ENCODE results near the gene WLS. TPM values are rescaled to one million over a fixed set of nuclear protein-coding genes. Genes with fewer than 3 reads are reported as not detected.

The WLS gene
- total RNA-seq, 2 donors from 2014 or later = not detected

DNA sequence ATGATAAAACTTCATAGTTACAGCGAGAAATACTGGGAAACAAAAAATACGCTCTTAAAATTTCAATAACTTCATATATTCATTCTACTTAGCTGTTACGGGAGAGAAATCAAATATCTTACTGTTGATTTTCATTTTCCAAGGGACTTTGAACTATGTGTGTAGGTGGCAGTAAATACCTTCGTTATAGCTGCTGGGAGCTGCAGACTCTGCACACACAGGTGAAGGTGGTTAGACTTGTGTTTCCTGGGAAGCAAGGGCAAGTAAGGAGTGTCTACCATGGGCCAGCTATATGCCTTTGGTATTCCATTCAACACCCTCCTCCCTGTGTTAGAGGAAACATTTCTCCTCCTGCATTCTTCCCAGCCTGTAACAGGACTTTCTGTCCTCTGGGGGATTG is 130.5 kb downstream of the WLS start:
- Mint-ChIP-seq H3K4me3 (no peak overlapping the region), H3K27ac (no peak overlapping the region), H3K27me3 (ENCODE audit: low read depth) (peaks cover 9% of the 10 kb centered on the region), H3K36me3 (ENCODE audit: insufficient read depth in 2 of 2) (no peaks in the 10 kb centered on the region), H3K4me1 (ENCODE audit: low read depth) (no peaks in the 10 kb centered on the region), H3K9me3 (no peaks in the 10 kb centered on the region)
- DNase-seq = no peak
- ATAC-seq (replicated peaks in 1 of 2) = no peak

DNA sequence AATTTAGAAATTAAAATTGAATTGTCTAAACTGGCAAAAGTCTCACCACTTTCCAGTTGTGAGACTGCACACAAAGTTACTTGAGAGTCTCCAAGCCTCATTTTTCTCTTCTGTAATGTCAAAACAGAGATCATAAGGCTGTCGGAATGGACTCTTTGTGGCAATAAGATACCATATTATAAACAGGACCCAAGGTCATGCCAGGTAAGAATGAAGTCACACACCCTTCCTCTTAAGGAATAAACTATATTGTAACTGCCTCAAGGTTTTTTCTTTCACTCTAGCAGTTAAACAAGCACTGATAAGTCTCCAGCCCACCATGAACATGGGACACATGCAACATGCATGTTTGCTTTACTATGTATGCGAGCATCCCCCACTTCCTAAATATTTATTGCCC is 131.8 kb downstream of the WLS start:
- Mint-ChIP-seq H3K9me3 (no peaks in the 10 kb centered on the region), H3K27ac (no peak overlapping the region), H3K36me3 (ENCODE audit: insufficient read depth in 2 of 2) (no peaks in the 10 kb centered on the region), H3K27me3 (ENCODE audit: low read depth) (peaks cover under 1% of the 10 kb centered on the region), H3K4me1 (ENCODE audit: low read depth) (no peaks in the 10 kb centered on the region), H3K4me3 (no peak overlapping the region)
- no peak for ATAC-seq (replicated peaks in 1 of 2)
- DNase-seq = no peak

GRCh38 chr1:68093737-68094136 is 138.6 kb downstream of the WLS start:
- H3K9me3 Mint-ChIP-seq = peaks cover 0 to 2% of the 10 kb centered on the region in 2 donors
- no peak overlapping the region for H3K4me3 Mint-ChIP-seq
- no peaks in the 10 kb centered on the region for H3K36me3 Mint-ChIP-seq (ENCODE audit: insufficient read depth in 2 of 2)
- DNase-seq (no peak), ATAC-seq (replicated peaks in 1 of 2) (no peak)
- H3K27me3 Mint-ChIP-seq (ENCODE audit: low read depth) = no peaks in the 10 kb centered on the region
- H3K27ac Mint-ChIP-seq = no peak overlapping the region
- H3K4me1 Mint-ChIP-seq (ENCODE audit: low read depth) = no peaks in the 10 kb centered on the region

- no peak overlapping the region for H3K4me3 Mint-ChIP-seq
- no peak for ATAC-seq (replicated peaks in 1 of 2)
- H3K27ac Mint-ChIP-seq = no peak overlapping the region
- no peaks in the 10 kb centered on the region for H3K36me3 Mint-ChIP-seq (ENCODE audit: insufficient read depth in 2 of 2)
- DNase-seq = no peak
- H3K4me1 Mint-ChIP-seq (ENCODE audit: low read depth) = no peaks in the 10 kb centered on the region
- H3K9me3 Mint-ChIP-seq = peaks cover under 1 to 2% of the 10 kb centered on the region in 2 donors
- no peaks in the 10 kb centered on the region for H3K27me3 Mint-ChIP-seq (ENCODE audit: low read depth)
Observed at GRCh38 chr1:68087184-68087583, 145.1 kb downstream of the WLS start.

- Mint-ChIP-seq H3K4me1 (ENCODE audit: low read depth) (no peaks in the 10 kb centered on the region), H3K27me3 (ENCODE audit: low read depth) (no peaks in the 10 kb centered on the region), H3K9me3 (peaks cover 0 to 2% of the 10 kb centered on the region in 2 donors), H3K4me3 (no peak overlapping the region), H3K36me3 (ENCODE audit: insufficient read depth in 2 of 2) (no peaks in the 10 kb centered on the region), H3K27ac (no peak overlapping the region)
- DNase-seq (no peak), ATAC-seq (replicated peaks in 1 of 2) (no peak)
Observed at GRCh38 chr1:68085752-68086151, 146.6 kb downstream of the WLS start.

DNA sequence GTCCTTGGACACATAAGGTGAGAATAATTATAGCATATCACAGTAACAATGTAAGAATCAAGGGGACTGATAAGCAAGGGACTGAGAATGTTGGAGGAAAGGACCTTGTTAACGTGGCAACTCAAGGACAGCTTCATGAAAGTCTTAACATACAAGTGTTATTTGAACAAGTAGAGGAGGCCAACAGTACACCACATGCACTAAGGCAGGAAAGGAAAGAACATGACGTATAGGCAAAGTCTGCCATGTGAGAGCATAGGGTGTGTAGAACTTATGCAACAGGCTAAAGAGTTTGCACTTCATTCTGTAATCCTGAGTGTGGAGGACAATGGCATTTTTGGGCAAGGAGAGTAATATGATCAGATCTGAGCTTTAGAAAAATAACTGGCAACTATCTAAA is 148.6 kb downstream of the WLS start:
- no peak for ATAC-seq (replicated peaks in 1 of 2)
- Mint-ChIP-seq H3K9me3 (peaks cover 0 to 2% of the 10 kb centered on the region in 2 donors), H3K4me1 (ENCODE audit: low read depth) (no peaks in the 10 kb centered on the region), H3K36me3 (ENCODE audit: insufficient read depth in 2 of 2) (no peaks in the 10 kb centered on the region), H3K4me3 (no peak overlapping the region), H3K27ac (no peak overlapping the region), H3K27me3 (ENCODE audit: low read depth) (no peaks in the 10 kb centered on the region)
- DNase-seq = no peak

GRCh38 chr1:68081775-68082283 is 150.5 kb downstream of the WLS start:
- no peak for DNase-seq
- H3K4me1 Mint-ChIP-seq (ENCODE audit: low read depth) = no peaks in the 10 kb centered on the region

GRCh38 chr1:68078647-68079046 is 153.7 kb downstream of the WLS start:
- no peaks in the 10 kb centered on the region for H3K4me1 Mint-ChIP-seq (ENCODE audit: low read depth)
- H3K27me3 Mint-ChIP-seq (ENCODE audit: low read depth) = no peaks in the 10 kb centered on the region
- no peak for DNase-seq
- H3K9me3 Mint-ChIP-seq = peaks cover 3 to 6% of the 10 kb centered on the region in 2 donors
- no peak for ATAC-seq (replicated peaks in 1 of 2)
- H3K27ac Mint-ChIP-seq = no peak overlapping the region
- no peaks in the 10 kb centered on the region for H3K36me3 Mint-ChIP-seq (ENCODE audit: insufficient read depth in 2 of 2)
- no peak overlapping the region for H3K4me3 Mint-ChIP-seq

More at GRCh38 chr1:68081775-68082283, 150.5 kb downstream of the WLS start:
- no peak overlapping the region for H3K27ac Mint-ChIP-seq
- H3K9me3 Mint-ChIP-seq = peaks cover 0 to 4% of the 10 kb centered on the region in 2 donors
- no peaks in the 10 kb centered on the region for H3K36me3 Mint-ChIP-seq (ENCODE audit: insufficient read depth in 2 of 2)
- H3K27me3 Mint-ChIP-seq (ENCODE audit: low read depth) = no peaks in the 10 kb centered on the region
- H3K4me3 Mint-ChIP-seq = no peak overlapping the region
- ATAC-seq (replicated peaks in 1 of 2) = no peak

Other genes starting within 250 kb of the WLS start
- gene DIRAS3, start 181.9 kb downstream of the WLS start, total RNA-seq = 1 to 10 TPM in 1 of 2 donors, under 1 TPM in 1; 0.72 to 1.0 TPM
- not detected for gene RPE65, start 217.4 kb upstream of the WLS start, total RNA-seq